Measurements from ENCODE around the gene NOC2L. TPM values are rescaled to one million over a fixed set of nuclear protein-coding genes. Genes with fewer than 3 reads are reported as not detected.

Gene NOC2L
- total RNA-seq, 2 donors from 2014 or later: 83.5 to 97.3 TPM

DNA sequence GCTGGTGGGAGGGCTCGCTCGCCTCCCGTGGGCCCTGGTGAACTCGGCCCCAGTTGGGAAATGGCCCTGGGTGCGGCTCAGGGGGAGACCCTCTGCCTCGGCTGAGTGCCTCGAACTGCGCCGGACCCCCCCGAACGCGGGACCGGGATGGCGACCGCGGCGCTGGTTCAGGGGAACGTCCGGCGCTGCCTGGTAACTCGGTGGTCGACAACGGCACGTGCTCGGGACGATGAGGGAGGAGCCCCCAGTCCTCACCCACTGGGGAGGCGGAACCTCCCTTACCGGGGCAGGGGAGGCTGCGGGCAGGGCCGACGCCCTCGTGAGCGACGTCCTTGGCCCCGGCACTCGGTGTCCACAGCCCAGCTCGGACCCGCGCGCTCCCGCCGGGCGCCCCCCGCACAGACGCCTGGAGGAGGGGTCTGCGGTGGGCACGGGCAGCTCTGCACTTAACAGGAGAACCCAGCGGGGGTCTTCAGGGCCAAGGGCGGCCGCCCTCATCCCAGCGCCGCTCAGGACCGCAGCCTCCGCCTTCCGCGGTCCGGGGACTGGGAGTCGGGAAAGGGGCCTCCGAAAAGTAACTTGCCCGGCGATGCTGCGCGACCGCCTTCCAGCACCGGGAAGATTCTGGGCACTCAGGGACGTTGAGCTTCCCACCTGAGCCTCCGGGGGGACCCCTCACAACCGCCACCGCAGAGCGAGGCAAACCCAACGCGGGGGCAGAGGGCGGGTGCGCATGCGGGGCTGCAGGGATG lies 39.1 kb upstream of the NOC2L start:
- peak; percentile 82 for DNase-seq
- peaks cover 4% of the 10 kb centered on the region for H3K4me1 ChIP-seq (ENCODE audit: control insufficient read depth, insufficient read depth, low read length)
- no peak overlapping the region for H3K27ac Mint-ChIP-seq
- WGBS, 2 experiments (ENCODE audit: insufficient coverage in 1 of 2, insufficient read length in 1 of 2): 19 to 21% methylated on average over 42 to 75 of the region's 75 CpGs
- peak overlapping the region; percentile 95 for H3K9ac ChIP-seq (ENCODE audit: extremely low read depth, low read length, poor library complexity, severe bottlenecking)
- peak overlapping the region; percentile 72 for H3K4me3 ChIP-seq (ENCODE audit: low read length)
- peak overlapping the region; percentile 59 for H3K4me3 Mint-ChIP-seq
- TF ChIP-seq, protein P1, sequence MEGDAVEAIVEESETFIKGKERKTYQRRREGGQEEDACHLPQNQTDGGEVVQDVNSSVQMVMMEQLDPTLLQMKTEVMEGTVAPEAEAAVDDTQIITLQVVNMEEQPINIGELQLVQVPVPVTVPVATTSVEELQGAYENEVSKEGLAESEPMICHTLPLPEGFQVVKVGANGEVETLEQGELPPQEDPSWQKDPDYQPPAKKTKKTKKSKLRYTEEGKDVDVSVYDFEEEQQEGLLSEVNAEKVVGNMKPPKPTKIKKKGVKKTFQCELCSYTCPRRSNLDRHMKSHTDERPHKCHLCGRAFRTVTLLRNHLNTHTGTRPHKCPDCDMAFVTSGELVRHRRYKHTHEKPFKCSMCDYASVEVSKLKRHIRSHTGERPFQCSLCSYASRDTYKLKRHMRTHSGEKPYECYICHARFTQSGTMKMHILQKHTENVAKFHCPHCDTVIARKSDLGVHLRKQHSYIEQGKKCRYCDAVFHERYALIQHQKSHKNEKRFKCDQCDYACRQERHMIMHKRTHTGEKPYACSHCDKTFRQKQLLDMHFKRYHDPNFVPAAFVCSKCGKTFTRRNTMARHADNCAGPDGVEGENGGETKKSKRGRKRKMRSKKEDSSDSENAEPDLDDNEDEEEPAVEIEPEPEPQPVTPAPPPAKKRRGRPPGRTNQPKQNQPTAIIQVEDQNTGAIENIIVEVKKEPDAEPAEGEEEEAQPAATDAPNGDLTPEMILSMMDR (conservative IDR thresholded peaks at IDR 0.05): peak; percentile 34
- no peaks in the 10 kb centered on the region for H3K9me3 Mint-ChIP-seq
- peaks cover 20% of the 10 kb centered on the region for H3K27me3 ChIP-seq (ENCODE audit: control insufficient read depth, insufficient read depth, low read length, poor library complexity, severe bottlenecking)
- peaks cover 74% of the 10 kb centered on the region for H3K27me3 Mint-ChIP-seq (ENCODE audit: insufficient read depth)
- H3K9me3 ChIP-seq (ENCODE audit: control insufficient read depth, low read length): no peaks in the 10 kb centered on the region
- H3K27ac ChIP-seq (ENCODE audit: low read depth, low read length): no peak overlapping the region
- no peaks in the 10 kb centered on the region for H3K36me3 Mint-ChIP-seq (ENCODE audit: low read depth)
- no peaks in the 10 kb centered on the region for H3K36me3 ChIP-seq (ENCODE audit: control insufficient read depth, insufficient read depth, low read length)
- H3K4me1 Mint-ChIP-seq: peaks cover 4% of the 10 kb centered on the region

DNA sequence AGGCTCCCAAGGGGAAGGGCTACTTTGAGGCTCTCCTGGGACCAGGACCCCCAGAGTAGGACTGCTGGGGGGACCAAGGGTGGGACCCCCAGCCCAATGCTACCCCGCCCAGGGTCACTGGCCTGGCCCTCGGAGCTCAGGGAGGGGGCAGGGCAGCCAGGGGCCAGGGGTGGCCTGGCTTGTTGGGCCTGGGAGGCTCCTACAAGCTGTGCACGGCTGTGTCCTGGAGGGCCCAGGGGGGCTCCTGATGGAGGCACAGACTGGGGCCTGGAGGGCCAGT lies 38.6 kb upstream of the NOC2L start:
- Mint-ChIP-seq H3K27ac (no peak overlapping the region), H3K27me3 (ENCODE audit: insufficient read depth) (peaks cover 75% of the 10 kb centered on the region), H3K9me3 (peaks cover 4% of the 10 kb centered on the region), H3K36me3 (ENCODE audit: low read depth) (no peaks in the 10 kb centered on the region), H3K4me3 (no peak overlapping the region), H3K4me1 (peaks cover 3% of the 10 kb centered on the region)
- peak; percentile 67 for DNase-seq
- peak overlapping the region; percentile 72 for H3K4me3 ChIP-seq (ENCODE audit: low read length)
- no peaks in the 10 kb centered on the region for H3K4me1 ChIP-seq (ENCODE audit: control insufficient read depth, insufficient read depth, low read length)
- WGBS, 2 experiments (ENCODE audit: insufficient coverage in 1 of 2, insufficient read length in 1 of 2): 77% methylated on average over 3 of the region's 3 CpGs; no CpG with 5 or more reads in 1 of the 2 experiments
- H3K9me3 ChIP-seq (ENCODE audit: control insufficient read depth, low read length): peaks cover 3% of the 10 kb centered on the region
- no peaks in the 10 kb centered on the region for H3K36me3 ChIP-seq (ENCODE audit: control insufficient read depth, insufficient read depth, low read length)
- H3K9ac ChIP-seq (ENCODE audit: extremely low read depth, low read length, poor library complexity, severe bottlenecking): peak overlapping the region; percentile 5
- TF ChIP-seq, protein P1 (conservative IDR thresholded peaks at IDR 0.05): no peak
- peaks cover 25% of the 10 kb centered on the region for H3K27me3 ChIP-seq (ENCODE audit: control insufficient read depth, insufficient read depth, low read length, poor library complexity, severe bottlenecking)
- H3K27ac ChIP-seq (ENCODE audit: low read depth, low read length): peak overlapping the region; percentile 60

DNA sequence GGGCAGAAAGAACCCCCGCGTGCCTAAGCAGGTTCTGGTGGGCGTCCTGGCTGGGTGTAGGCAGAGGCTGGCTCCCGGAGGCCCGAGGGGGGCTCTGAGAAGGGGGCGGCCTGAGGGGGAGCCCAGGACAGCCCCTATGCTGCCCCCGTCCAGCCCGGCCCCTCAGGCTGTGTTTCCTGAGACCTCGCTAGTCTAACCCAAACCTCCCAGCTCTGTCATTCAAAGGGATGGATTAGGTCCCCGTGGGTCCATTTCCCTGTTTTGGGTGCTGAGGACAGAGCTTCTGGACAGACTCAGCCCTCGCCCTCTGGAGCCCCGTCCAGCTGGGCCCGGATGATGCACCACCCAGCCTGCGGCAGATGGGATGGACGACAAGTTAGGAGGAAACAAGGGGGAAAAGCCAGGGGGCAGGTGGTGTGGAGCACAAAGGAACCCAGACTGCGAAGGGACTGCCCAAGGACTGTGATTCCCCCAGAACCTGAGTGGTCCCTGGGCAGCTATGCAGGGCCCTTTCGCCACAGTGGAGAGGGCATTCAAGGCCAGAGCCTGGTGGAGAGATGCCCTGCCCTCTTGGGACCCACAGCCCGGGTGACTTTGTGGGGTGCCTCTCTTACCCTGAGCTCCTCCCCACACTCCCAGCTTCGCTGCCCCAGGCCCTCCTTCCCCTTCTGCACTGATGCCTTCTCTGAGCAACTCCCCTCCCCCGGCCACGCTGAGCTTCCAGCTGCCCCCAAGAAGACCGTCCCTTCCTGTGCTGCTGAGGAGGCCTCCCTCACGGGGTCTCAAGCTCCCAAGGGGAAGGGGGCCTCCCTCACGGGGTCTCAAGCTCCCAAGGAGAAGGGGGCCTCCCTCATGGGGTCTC lies 38.0 kb upstream of the NOC2L start:
- H3K27ac ChIP-seq (ENCODE audit: low read depth, low read length): peak overlapping the region; percentile 60
- Mint-ChIP-seq H3K4me1 (peaks cover 3% of the 10 kb centered on the region), H3K9me3 (peaks cover 7% of the 10 kb centered on the region), H3K4me3 (no peak overlapping the region), H3K27ac (no peak overlapping the region), H3K36me3 (ENCODE audit: low read depth) (no peaks in the 10 kb centered on the region), H3K27me3 (ENCODE audit: insufficient read depth) (peaks cover 75% of the 10 kb centered on the region)
- H3K27me3 ChIP-seq (ENCODE audit: control insufficient read depth, insufficient read depth, low read length, poor library complexity, severe bottlenecking): peaks cover 29% of the 10 kb centered on the region
- H3K9ac ChIP-seq (ENCODE audit: extremely low read depth, low read length, poor library complexity, severe bottlenecking): peak overlapping the region; percentile 5
- no peaks in the 10 kb centered on the region for H3K36me3 ChIP-seq (ENCODE audit: control insufficient read depth, insufficient read depth, low read length)
- peaks cover 8% of the 10 kb centered on the region for H3K9me3 ChIP-seq (ENCODE audit: control insufficient read depth, low read length)
- H3K4me1 ChIP-seq (ENCODE audit: control insufficient read depth, insufficient read depth, low read length): no peaks in the 10 kb centered on the region
- TF ChIP-seq, protein P1 (conservative IDR thresholded peaks at IDR 0.05): no peak
- 67 to 77% methylated on average over 15 to 24 of the region's 24 CpGs for WGBS, 2 experiments (ENCODE audit: insufficient coverage in 1 of 2, insufficient read length in 1 of 2)
- H3K4me3 ChIP-seq (ENCODE audit: low read length): peak overlapping the region; percentile 72
- peak; percentile 76 for DNase-seq
